AG10803 (cell line): ENCODE results near the gene LMO7.

ENCODE experiments used
- DNase-seq: peaks from one replicate; pipeline ENCODE4 v3.0.0; 2010; ENCODE audit warnings: low read depth
- H3K4me3 ChIP-seq: 2 replicates; pipeline ENCODE4 v1.5.1; 2011; ENCODE audit warnings: mild to moderate bottlenecking, low read length, control low read depth
- TF ChIP-seq, protein P1 (sequence below): conservative IDR thresholded peaks from 2 replicates; pipeline ENCODE4 v1.5.1; 2011; ENCODE audit warnings: mild to moderate bottlenecking, low read length, control low read depth, inconsistent platforms

Gene LMO7

DNA sequence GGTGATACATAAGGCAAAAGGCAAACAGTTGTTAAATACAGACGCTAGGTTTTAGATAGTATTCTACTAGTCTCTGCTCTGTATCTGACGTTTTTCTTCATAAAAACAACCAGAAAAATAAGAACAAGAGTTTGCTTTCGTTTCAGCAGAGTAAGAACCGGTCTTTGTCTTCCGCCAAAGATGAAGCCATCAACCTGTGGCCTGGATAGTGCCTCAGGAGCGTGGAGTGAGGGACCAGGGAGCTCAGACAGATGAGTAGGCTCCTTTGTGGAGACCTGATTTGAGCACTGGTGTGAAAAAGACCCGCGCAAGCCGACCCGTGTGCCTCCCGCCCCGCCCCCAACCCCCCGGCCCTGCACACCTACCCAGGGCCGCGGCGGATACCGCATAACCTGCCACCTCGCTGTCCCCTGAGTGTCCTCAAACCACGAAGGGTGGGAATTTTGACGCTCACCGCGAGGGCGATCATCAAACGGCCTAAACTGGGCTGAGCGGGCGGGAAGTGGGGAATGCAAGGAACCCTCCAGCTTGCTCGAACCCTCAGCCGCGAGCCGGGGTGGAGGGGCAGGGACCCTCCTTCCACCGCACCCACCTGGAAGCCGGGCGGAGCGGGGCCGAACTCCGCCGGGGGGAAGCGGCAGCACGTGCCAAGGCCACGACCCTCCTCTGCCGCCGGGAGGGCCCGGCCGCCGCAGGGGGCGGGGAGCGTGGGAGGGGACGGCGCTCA lies 866 bp upstream of the LMO7 start:
- TF ChIP-seq, protein P1, sequence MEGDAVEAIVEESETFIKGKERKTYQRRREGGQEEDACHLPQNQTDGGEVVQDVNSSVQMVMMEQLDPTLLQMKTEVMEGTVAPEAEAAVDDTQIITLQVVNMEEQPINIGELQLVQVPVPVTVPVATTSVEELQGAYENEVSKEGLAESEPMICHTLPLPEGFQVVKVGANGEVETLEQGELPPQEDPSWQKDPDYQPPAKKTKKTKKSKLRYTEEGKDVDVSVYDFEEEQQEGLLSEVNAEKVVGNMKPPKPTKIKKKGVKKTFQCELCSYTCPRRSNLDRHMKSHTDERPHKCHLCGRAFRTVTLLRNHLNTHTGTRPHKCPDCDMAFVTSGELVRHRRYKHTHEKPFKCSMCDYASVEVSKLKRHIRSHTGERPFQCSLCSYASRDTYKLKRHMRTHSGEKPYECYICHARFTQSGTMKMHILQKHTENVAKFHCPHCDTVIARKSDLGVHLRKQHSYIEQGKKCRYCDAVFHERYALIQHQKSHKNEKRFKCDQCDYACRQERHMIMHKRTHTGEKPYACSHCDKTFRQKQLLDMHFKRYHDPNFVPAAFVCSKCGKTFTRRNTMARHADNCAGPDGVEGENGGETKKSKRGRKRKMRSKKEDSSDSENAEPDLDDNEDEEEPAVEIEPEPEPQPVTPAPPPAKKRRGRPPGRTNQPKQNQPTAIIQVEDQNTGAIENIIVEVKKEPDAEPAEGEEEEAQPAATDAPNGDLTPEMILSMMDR = no peak

DNA sequence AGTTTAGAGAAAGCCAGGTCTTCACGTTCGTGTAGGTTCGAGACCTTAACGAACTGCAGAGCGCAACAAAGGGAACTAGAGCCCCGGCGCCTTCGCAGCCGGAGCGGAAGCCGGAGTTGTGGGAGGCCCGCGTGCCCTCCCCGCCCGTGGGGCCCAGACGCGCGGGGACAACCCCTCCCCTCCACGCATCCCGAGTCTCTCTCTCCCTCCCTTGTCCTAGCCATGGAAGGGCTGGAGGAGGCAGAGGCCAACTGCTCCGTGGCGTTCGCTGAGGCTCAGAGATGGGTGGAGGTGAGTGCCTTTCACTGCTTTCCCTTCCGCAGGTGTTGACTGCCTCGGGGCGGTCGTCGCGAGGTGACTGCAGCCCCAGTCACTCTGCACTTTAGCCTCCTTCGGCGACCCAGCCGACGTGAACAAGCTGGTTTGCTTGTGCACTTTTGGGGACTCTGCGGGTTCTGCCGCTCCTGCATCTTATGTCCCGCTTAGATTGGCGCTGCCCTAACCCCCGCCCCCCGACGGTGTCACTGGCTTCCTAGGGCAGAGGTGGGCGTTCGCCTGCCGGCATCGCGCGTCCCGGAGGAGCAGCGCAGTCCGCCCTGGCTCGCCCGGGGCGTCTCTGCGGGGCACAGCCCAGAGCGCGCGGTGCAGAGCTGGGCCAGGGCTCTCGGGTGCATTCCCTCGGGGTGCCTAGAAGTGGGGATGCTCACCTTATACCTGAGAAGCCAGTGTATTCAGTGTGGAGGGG lies 478 bp downstream of the LMO7 start:
- TF ChIP-seq, protein P1 = no peak
- peak overlapping the region; percentile 99 for H3K4me3 ChIP-seq
- peak; percentile 56 for DNase-seq

More for the DNA sequence above, 866 bp upstream of the LMO7 start:
- no peak for DNase-seq
- H3K4me3 ChIP-seq = peak overlapping the region; percentile 99

DNA sequence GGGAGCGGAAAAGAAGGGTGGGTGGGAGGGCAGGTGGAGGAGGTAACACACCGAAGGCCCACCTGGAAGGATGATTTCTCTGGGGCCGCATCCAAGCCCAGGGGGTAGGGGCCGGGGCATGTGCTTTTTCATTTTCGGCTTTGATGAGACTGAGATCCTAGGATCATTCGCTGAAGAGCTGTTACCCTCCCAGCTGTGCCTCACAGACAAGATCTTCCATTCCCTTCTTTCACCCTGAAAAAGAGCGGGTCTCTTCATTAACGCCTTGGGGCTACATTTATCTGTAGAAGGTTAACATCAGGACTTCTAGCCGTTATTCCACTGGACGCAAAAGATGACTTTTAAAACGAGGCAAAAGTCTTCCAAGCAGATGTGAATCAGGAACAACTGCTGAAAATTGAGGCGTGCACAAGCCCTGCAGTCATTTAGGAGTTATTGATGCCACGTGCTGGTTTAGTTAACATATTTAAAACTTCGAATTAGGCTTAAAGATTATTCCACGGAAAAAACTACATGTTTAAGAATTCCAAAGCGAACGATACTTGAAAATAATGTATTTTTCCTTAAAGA lies 1.1 kb downstream of the LMO7 start:
- DNase-seq = no peak
- TF ChIP-seq, protein P1 = no peak
- peak overlapping the region; percentile 99 for H3K4me3 ChIP-seq

DNA sequence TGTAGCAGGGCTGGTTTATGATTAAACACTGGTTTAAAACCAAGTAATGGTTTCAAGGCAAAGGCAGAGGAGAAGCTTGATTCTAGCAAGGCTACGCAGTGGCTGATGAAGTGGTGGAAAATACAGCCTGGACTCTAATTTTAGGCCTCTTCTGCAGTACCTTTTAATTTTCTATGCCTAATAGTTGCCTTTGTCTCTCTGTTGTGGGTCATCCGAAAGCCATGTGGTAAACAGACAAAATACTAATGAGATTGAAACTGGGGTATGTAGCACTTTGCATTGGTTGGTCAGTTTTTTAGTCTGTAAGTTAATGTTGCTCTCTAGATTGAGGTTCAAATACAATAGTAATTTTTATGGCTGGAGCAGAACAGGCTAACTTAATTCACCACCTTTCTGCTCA lies 3.3 kb downstream of the LMO7 start:
- peak overlapping the region; percentile 99 for H3K4me3 ChIP-seq
- TF ChIP-seq, protein P1 = no peak
- no peak for DNase-seq

DNA sequence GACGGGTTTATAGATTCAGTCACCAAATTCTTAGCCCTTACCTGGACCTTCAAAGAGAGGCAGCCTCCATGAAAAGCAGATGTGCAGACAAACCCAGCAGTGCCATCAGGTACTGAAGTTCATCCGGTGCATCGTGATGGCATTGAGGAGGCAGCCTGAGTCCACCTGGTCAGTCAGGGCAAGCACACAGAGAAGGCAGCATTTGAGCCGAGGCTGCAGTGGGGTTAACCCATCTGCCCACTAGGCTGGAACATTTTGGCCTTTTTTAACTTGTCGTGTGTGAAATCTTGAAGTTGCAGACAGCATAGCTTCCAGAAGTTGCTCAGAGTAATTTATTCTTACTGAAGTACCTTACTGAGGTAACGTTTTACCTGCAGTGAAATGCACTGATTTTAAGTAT lies 4.9 kb downstream of the LMO7 start:
- DNase-seq = no peak
- H3K4me3 ChIP-seq = peak overlapping the region; percentile 99
- TF ChIP-seq, protein P1 = no peak

DNA sequence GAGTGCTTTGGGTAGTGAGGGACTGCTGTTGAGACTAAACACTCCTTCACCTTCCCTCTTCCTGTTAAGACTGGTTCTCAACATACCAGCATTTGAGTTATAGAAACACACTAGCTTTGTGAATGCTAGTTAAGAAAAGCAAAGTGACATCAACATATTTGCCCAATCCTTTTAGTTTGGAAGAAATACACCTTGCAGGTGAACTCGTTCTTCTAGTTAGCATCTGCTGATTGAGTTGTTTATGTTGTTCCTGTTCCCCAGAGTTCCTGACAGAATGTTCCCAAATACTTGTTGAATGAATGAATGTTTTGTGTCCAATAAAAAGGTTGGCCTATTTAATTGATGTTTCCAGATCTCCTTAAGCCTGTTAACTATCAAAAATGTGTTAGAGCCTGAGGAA lies 7.1 kb downstream of the LMO7 start:
- TF ChIP-seq, protein P1 = no peak
- no peak overlapping the region for H3K4me3 ChIP-seq
- no peak for DNase-seq
